Liver (tissue), 9 donors: ENCODE results near the gene AFM. TPM values are rescaled to one million over a fixed set of nuclear protein-coding genes. Genes with fewer than 3 reads are reported as not detected.
A peak's percentile ranks its signal among the peaks of the same experiment; 100 is the strongest.

Experiments used
- DNase-seq: peaks from one replicate; pipeline ENCODE4 v3.0.0-alpha.2; 2017; ENCODE audit warnings: low spot score
- H3K27ac ChIP-seq, 2 donors: one replicate each; pipeline ENCODE4 v1.7.0; 2013; ENCODE audit warnings: inconsistent platforms in 2 of 2, low read length in 2 of 2, control low read depth in 1 of 2, low read depth in 1 of 2, mild to moderate bottlenecking in 1 of 2
- H3K27me3 ChIP-seq, 4 donors: one replicate each; pipeline versions ENCODE4 v1.6.1 to v1.7.0; 2013; ENCODE audit warnings: low read length in 3 of 4, inconsistent platforms in 1 of 4, mild to moderate bottlenecking in 1 of 4, moderate library complexity in 1 of 4; ENCODE audit not compliant: control insufficient read depth in 4 of 4, insufficient read depth in 4 of 4
- H3K36me3 ChIP-seq, 4 donors: one replicate each; pipeline versions ENCODE4 v1.6.1 to v1.7.0; 2013; ENCODE audit warnings: low read length in 3 of 4, mild to moderate bottlenecking in 3 of 4, low read depth in 1 of 4, moderate library complexity in 1 of 4; ENCODE audit not compliant: control insufficient read depth in 4 of 4, insufficient read depth in 3 of 4
- H3K4me1 ChIP-seq, 4 donors: one replicate each; pipeline versions ENCODE4 v1.6.1 to v1.7.0; 2013; ENCODE audit warnings: low read length in 3 of 4, mild to moderate bottlenecking in 3 of 4, moderate library complexity in 1 of 4; ENCODE audit not compliant: control insufficient read depth in 4 of 4, insufficient read depth in 4 of 4
- H3K4me3 ChIP-seq, 3 donors: one replicate each; pipeline versions ENCODE4 v1.6.1 to v1.7.0; 2013; ENCODE audit warnings: low read length in 3 of 3, control low read depth in 1 of 3, low read depth in 1 of 3, mild to moderate bottlenecking in 1 of 3
- H3K9ac ChIP-seq, 2 donors: one replicate each; pipeline ENCODE4 v1.7.0; 2013; ENCODE audit warnings: low read length in 2 of 2, mild to moderate bottlenecking in 2 of 2, moderate library complexity in 2 of 2, control low read depth in 1 of 2, low read depth in 1 of 2
- H3K9me3 ChIP-seq, 4 donors: one replicate each; pipeline versions ENCODE4 v1.6.1 to v1.7.0; 2013; ENCODE audit warnings: low read length in 3 of 4; ENCODE audit not compliant: control insufficient read depth in 4 of 4
- CTCF ChIP-seq: fragments of 150-350 bp; IDR thresholded peaks from 2 replicates; pipeline ENCODE4 v1.5.1; 2017; ENCODE audit warnings: improper control_type of control experiment, low read depth, low read length; ENCODE audit not compliant: missing input control
- FOXA1 ChIP-seq: IDR thresholded peaks from 2 replicates; pipeline ENCODE4 v1.6.1; 2016; ENCODE audit warnings: antibody characterized with exemption
- FOXA2 ChIP-seq: IDR thresholded peaks from 2 replicates; pipeline ENCODE4 v1.6.1; 2016; ENCODE audit warnings: antibody characterized with exemption
- HNF4A ChIP-seq, 2 donors: conservative IDR thresholded peaks; 2 replicates each; pipeline ENCODE4 v1.6.1; 2016; ENCODE audit warnings: antibody characterized with exemption in 2 of 2, mild to moderate bottlenecking in 2 of 2
- HNF4G ChIP-seq: IDR thresholded peaks from 2 replicates; pipeline ENCODE4 v1.6.1; 2016; ENCODE audit warnings: antibody characterized with exemption
- JUND ChIP-seq, 2 donors: IDR thresholded peaks; 2 replicates each; pipeline ENCODE4 v1.6.1; 2016; ENCODE audit warnings: antibody characterized with exemption in 2 of 2
- MAX ChIP-seq: IDR thresholded peaks from 2 replicates; pipeline ENCODE4 v1.6.1; 2016; ENCODE audit warnings: antibody characterized with exemption
- NR2F2 ChIP-seq: IDR thresholded peaks from 2 replicates; pipeline ENCODE4 v1.6.1; 2016; ENCODE audit warnings: antibody characterized with exemption
- RXRA ChIP-seq, 2 donors: IDR thresholded peaks; 2 replicates each; pipeline ENCODE4 v1.6.1; 2017 to 2018; ENCODE audit warnings: antibody characterized with exemption in 2 of 2, mild to moderate bottlenecking in 1 of 2
- SP1 ChIP-seq: IDR thresholded peaks from 2 replicates; pipeline ENCODE4 v1.6.1; 2018; ENCODE audit warnings: antibody characterized with exemption, mild to moderate bottlenecking
- TAF1 ChIP-seq: conservative IDR thresholded peaks from 2 replicates; pipeline ENCODE4 v1.6.1; 2016; ENCODE audit warnings: antibody characterized with exemption, mild to moderate bottlenecking
- YY1 ChIP-seq: IDR thresholded peaks from 2 replicates; pipeline ENCODE4 v1.6.1; 2016; ENCODE audit warnings: antibody characterized with exemption, mild to moderate bottlenecking
- WGBS: extraction: QIAGEN DNeasy Blood & Tissue Kit; methylation state at CpG from one replicate; pipeline ENCODE4 v1.1.7; 2013; 5-methylcytosine and 5-hydroxymethylcytosine counted together
- polyA plus RNA-seq, 2 donors: library from polyadenylated mRNA; stranded (reverse) in 1 of 2; unstranded in 1 of 2; fragments of 200-250 nt in 1 of 2; fragments of >200 nt in 1 of 2; fragmentation: Nextera tagmentation in 1 of 2; extraction: Ambion mirVana in 1 of 2; gene quantifications; one replicate each; pipeline versions ENCODE4 v1.2.1 to v1.2.3, GENCODE V29; 2013 to 2015
- total RNA-seq, 2 donors: library from RNA; depleted of rRNA; stranded (reverse); fragments of >200 nt; gene quantifications; one replicate each; pipeline ENCODE4 v1.2.3, GENCODE V29; 2014
- TF ChIP-seq, protein P1 (sequence below): IDR thresholded peaks from 2 replicates; pipeline ENCODE4 v1.6.1; 2016; ENCODE audit warnings: antibody characterized with exemption, mild to moderate bottlenecking
- donor health status: healthy.
- donor health status: healthy.
- donor health status: healthy.
- donor health status: healthy.
- donor health status: healthy.

The AFM gene
- total and polyA plus RNA-seq, 4 donors = 40.1 to 274 (median 164) TPM

GRCh38 chr4:73528171-73528570 is 46.6 kb downstream of the AFM start:
- no peak for DNase-seq
- TF ChIP-seq FOXA2 (no peak), RXRA (IDR thresholded peaks at IDR 0.05) (no peak), MAX (no peak), FOXA1 (no peak), YY1 (no peak), TAF1 (no peak), NR2F2 (no peak), HNF4A (conservative IDR thresholded peaks at IDR 0.05) (no peak), SP1 (no peak), CTCF (no peak)
- TF ChIP-seq, protein P1, sequence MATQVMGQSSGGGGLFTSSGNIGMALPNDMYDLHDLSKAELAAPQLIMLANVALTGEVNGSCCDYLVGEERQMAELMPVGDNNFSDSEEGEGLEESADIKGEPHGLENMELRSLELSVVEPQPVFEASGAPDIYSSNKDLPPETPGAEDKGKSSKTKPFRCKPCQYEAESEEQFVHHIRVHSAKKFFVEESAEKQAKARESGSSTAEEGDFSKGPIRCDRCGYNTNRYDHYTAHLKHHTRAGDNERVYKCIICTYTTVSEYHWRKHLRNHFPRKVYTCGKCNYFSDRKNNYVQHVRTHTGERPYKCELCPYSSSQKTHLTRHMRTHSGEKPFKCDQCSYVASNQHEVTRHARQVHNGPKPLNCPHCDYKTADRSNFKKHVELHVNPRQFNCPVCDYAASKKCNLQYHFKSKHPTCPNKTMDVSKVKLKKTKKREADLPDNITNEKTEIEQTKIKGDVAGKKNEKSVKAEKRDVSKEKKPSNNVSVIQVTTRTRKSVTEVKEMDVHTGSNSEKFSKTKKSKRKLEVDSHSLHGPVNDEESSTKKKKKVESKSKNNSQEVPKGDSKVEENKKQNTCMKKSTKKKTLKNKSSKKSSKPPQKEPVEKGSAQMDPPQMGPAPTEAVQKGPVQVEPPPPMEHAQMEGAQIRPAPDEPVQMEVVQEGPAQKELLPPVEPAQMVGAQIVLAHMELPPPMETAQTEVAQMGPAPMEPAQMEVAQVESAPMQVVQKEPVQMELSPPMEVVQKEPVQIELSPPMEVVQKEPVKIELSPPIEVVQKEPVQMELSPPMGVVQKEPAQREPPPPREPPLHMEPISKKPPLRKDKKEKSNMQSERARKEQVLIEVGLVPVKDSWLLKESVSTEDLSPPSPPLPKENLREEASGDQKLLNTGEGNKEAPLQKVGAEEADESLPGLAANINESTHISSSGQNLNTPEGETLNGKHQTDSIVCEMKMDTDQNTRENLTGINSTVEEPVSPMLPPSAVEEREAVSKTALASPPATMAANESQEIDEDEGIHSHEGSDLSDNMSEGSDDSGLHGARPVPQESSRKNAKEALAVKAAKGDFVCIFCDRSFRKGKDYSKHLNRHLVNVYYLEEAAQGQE = no peak
- Histone ChIP-seq H3K36me3 (peaks cover 1 to 47% (median 31%) of the 10 kb centered on the region in 4 donors), H3K9me3 (no peaks in the 10 kb centered on the region), H3K9ac (no peak overlapping the region), H3K27ac (no peak overlapping the region), H3K4me3 (no peak overlapping the region), H3K4me1 (peaks cover 0 to 13% (median 3%) of the 10 kb centered on the region in 4 donors), H3K27me3 (no peaks in the 10 kb centered on the region)
- 86% methylated on average over 2 of the region's 2 CpGs for WGBS

DNA sequence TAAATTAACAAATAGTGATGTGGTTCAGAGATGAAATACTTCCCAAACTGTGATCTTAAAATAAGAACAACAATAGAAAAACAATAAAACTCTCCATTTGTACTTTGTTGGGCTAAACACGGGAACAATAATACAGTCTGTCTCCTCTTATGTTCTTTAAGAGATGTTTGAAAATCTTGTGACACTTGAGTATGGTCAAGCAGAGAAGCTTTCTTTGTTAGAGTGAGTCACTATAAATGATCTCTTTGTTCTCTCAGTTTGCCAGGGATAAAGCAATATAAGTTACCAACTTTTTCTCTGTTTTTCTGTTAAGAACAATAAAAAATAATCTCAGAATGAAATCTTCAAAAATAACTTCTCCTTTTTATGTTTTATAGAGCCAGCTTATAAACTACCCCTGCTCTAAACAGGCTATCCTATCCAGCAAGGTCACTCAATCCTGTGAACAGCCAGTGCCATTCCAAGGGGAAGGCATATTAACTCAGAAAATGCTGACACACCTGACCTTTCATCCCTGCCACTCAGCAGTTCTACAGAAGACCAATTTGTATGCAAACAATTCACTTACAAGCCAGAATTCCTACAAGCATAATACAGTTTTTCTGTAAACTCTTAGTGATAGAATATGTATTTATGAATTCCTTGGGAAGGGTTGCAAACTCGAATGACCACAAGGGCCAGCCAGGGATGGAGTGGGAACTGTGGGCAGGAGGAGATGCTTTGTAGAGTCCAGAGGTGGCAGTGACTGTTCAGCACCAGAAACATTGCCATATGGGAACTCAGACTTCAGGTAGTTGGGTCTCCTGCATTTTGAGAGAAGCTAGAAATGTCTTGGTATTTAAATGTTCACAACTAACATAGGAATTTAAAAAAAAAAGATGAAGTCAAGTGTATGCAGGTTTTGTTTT is 52.2 kb downstream of the AFM start:
- TF ChIP-seq HNF4G (no peak), HNF4A (conservative IDR thresholded peaks at IDR 0.05) (peak; percentile 42 to 58), YY1 (no peak), RXRA (IDR thresholded peaks at IDR 0.05) (peak in 1 of 2 donors; percentile 17), SP1 (peak; percentile 16), FOXA1 (no peak), JUND (IDR thresholded peaks at IDR 0.05) (peak in 1 of 2 donors; percentile 37)
- H3K9ac ChIP-seq = no peak overlapping the region
- H3K4me1 ChIP-seq = peaks cover 0 to 11% (median 3%) of the 10 kb centered on the region in 4 donors
- no peak for DNase-seq
- WGBS = 59% methylated on average over 2 of the region's 2 CpGs
- peaks cover 1 to 51% (median 19%) of the 10 kb centered on the region in 4 donors for H3K36me3 ChIP-seq
- H3K27me3 ChIP-seq = no peaks in the 10 kb centered on the region
- H3K27ac ChIP-seq = no peak overlapping the region
- H3K9me3 ChIP-seq = no peaks in the 10 kb centered on the region
- no peak overlapping the region for H3K4me3 ChIP-seq
